ENCODE measurements around the gene PRDM11.

DNA sequence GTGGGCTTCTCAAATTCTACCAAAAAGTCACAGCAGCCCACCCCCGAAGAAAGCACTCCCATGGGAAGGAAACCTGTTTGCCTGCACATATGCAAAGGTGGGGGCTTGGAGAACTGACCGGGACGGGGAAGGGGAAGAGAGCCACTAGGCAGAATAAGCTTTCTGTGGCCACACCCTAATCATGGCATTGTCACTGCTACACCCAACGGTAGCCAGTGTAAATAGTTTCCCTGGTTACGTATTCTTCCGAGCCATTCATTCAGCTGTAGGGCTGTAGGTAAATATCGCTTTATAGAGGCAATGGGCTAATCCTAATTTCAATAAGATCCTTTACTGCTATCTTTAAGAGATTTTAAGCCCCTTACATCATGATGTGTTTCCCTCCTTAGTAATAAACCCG, 61.7 kb downstream of the PRDM11 start:
- TF ChIP-seq POLR2AphosphoS2 (IDR thresholded peaks at IDR 0.05; ENCODE audit: low read depth, low read length) (no peak), SUZ12 (IDR thresholded peaks at IDR 0.05; ENCODE audit: unreplicated experiment) (no peak), KLF5 (IDR thresholded peaks at IDR 0.05; ENCODE audit: partially characterized antibody) (no peak), EZH2 (IDR thresholded peaks at IDR 0.05; ENCODE audit: borderline replicate concordance, control insufficient read depth, low read depth, low read length) (no peak), ZNF384 (IDR thresholded peaks at IDR 0.05; ENCODE audit: borderline replicate concordance, low read depth, low read length) (no peak), HCFC1 (IDR thresholded peaks at IDR 0.05; ENCODE audit: low read length) (no peak), POLR2A (IDR thresholded peaks at IDR 0.05; ENCODE audit: low read depth, low read length) (no peak)
